HG02938 (cell line): Measurements from ENCODE around the gene SMYD3.
"Not testable (repeated sequence)": the region's sequence is repeated elsewhere in the genome, so short reads cannot be mapped to it uniquely, and the experiment has no call there.

Source experiments
- ATAC-seq: cut with Tn5 transposase; IDR thresholded peaks from one replicate; pipeline ENCODE4 v1.9.1; 2021; ENCODE audit warnings: mild to moderate bottlenecking, moderate library complexity; ENCODE audit not compliant: unreplicated experiment

Gene SMYD3

GRCh38 chr1:245714027-245714426 lies 793.1 kb downstream of the SMYD3 start:
- ATAC-seq, result not testable (repeated sequence)

GRCh38 chr1:245710961-245711903 lies 795.8 kb downstream of the SMYD3 start:
- ATAC-seq, result no peak

GRCh38 chr1:245707941-245708340 lies 799.1 kb downstream of the SMYD3 start:
- no peak for ATAC-seq

GRCh38 chr1:245704765-245705164 lies 802.3 kb downstream of the SMYD3 start:
- no peak for ATAC-seq

- no peak for ATAC-seq
These were observed 802.7 kb downstream of the SMYD3 start for GRCh38 chr1:245704341-245704740.

GRCh38 chr1:245702346-245702745 lies 804.7 kb downstream of the SMYD3 start:
- ATAC-seq, result no peak

GRCh38 chr1:245701631-245702030 lies 805.4 kb downstream of the SMYD3 start:
- no peak for ATAC-seq

- ATAC-seq, result no peak
These were observed 806.4 kb downstream of the SMYD3 start for GRCh38 chr1:245700631-245701030.
